HCT116 (cell line): ENCODE data around the gene GMDS.

Experiments
- EZH2 ChIP-seq: fragments of 200-600 bp; sonication (generic); IDR thresholded peaks from 2 replicates; pipeline ENCODE4 v1.6.1; 2017; ENCODE audit warnings: antibody characterized with exemption, mixed run types
- TF ChIP-seq, protein P1 (sequence below), 3 experiments: fragments of 200-600 bp in 1 of 3; sonication (generic) in 1 of 3; IDR thresholded peaks in 2 of 3; conservative IDR thresholded peaks in 1 of 3; 2 replicates each; pipeline ENCODE4 v1.5.1; 2012 to 2017; ENCODE audit warnings: low read depth in 2 of 3, low read length in 2 of 3, antibody characterized with exemption in 1 of 3, borderline replicate concordance in 1 of 3, control low read depth in 1 of 3, mild to moderate bottlenecking in 1 of 3, mixed read lengths in 1 of 3, mixed run types in 1 of 3, moderate library complexity in 1 of 3; ENCODE audit not compliant: insufficient read depth in 1 of 3
- TF ChIP-seq, protein P2 (sequence below): IDR thresholded peaks from 2 replicates; pipeline ENCODE4 v1.6.1; 2011; ENCODE audit warnings: mild to moderate bottlenecking, low read length, moderate library complexity; ENCODE audit not compliant: insufficient replicate concordance; ENCODE audit errors: extremely low read depth

GRCh38 chr6:2111162-2111677 lies 134.2 kb downstream of the GMDS start:
- TF ChIP-seq, protein P1, sequence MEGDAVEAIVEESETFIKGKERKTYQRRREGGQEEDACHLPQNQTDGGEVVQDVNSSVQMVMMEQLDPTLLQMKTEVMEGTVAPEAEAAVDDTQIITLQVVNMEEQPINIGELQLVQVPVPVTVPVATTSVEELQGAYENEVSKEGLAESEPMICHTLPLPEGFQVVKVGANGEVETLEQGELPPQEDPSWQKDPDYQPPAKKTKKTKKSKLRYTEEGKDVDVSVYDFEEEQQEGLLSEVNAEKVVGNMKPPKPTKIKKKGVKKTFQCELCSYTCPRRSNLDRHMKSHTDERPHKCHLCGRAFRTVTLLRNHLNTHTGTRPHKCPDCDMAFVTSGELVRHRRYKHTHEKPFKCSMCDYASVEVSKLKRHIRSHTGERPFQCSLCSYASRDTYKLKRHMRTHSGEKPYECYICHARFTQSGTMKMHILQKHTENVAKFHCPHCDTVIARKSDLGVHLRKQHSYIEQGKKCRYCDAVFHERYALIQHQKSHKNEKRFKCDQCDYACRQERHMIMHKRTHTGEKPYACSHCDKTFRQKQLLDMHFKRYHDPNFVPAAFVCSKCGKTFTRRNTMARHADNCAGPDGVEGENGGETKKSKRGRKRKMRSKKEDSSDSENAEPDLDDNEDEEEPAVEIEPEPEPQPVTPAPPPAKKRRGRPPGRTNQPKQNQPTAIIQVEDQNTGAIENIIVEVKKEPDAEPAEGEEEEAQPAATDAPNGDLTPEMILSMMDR (IDR thresholded peaks at IDR 0.05 in 2 of 3, conservative IDR thresholded peaks at IDR 0.05 in 1 of 3; ENCODE audit: borderline replicate concordance in 1 of 3, insufficient read depth in 1 of 3, low read depth in 2 of 3, low read length in 2 of 3) = no peak
- TF ChIP-seq EZH2 = no peak
- TF ChIP-seq, protein P2, sequence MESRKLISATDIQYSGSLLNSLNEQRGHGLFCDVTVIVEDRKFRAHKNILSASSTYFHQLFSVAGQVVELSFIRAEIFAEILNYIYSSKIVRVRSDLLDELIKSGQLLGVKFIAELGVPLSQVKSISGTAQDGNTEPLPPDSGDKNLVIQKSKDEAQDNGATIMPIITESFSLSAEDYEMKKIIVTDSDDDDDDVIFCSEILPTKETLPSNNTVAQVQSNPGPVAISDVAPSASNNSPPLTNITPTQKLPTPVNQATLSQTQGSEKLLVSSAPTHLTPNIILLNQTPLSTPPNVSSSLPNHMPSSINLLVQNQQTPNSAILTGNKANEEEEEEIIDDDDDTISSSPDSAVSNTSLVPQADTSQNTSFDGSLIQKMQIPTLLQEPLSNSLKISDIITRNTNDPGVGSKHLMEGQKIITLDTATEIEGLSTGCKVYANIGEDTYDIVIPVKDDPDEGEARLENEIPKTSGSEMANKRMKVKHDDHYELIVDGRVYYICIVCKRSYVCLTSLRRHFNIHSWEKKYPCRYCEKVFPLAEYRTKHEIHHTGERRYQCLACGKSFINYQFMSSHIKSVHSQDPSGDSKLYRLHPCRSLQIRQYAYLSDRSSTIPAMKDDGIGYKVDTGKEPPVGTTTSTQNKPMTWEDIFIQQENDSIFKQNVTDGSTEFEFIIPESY = no peak
